Right renal pelvis (tissue), 4 donors: ENCODE results near the gene GRIP1. TPM values are rescaled to one million over a fixed set of nuclear protein-coding genes. Genes with fewer than 3 reads are reported as not detected.
A peak's percentile ranks its signal among the peaks of the same experiment; 100 is the strongest.

ENCODE experiments used
- DNase-seq, 4 donors: peaks; one replicate each; pipeline ENCODE4 v3.0.0-alpha.2; 2013; ENCODE audit warnings: low read depth in 4 of 4, low spot score in 3 of 4, missing footprints in 1 of 4
- polyA plus RNA-seq, 4 donors: library from polyadenylated mRNA; unstranded; fragments of 120-200 nt; gene quantifications; one replicate each; pipeline ENCODE4 v1.2.1, GENCODE V29; 2013; ENCODE audit not compliant: insufficient read length in 4 of 4

Gene GRIP1
- polyA plus RNA-seq = 10 to 100 TPM; 21.5 to 24.0 (median 22.0) TPM

- no peak for DNase-seq
Measured at GRCh38 chr12:66678338-66679275, at the start of gene GRIP1. Gene GRIP1 (minus strand): TSS chr12:66679076. CDS start chr12:66678904, 172 bp downstream.

DNA sequence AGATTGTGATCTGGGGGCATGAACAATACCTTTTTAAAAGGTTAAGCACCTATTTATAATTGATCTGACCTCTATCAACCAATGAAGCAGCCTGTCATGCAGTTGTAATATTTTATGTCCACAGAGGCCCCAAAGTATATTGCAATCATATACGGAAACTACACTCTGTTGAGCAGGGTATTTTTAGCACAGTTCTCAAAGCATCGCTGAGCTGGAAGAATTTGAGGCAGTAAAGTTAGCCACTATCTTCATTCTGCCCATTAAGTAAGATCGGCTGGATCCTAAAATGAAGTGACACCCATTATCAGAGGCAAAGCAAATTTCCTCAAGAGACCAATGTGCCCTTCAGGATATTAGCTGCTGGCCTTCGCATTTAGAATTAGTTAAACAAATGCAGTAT, 47.7 kb upstream of the GRIP1 start:
- DNase-seq = no peak

- no peak for DNase-seq
Measured at GRCh38 chr12:66725031-66725430, 46.2 kb upstream of the GRIP1 start.

DNA sequence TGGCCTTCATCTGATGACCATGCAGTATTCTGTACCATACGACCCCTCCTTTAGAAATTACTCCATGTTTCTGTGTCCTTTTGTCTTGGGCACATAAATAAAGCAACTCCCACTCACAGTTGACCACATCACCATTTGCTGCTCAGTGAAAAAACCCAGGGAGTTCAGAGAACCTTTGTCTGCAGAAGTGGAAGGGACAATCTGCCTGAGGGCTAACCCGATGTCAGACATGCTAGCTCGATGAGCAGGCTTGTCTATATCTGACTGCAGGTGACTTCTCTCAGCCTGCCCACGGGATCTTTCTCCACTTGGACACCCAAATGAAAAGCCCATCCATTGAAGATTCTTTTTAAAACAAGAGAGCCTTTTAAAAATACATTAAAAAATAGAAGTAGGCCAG, 45.7 kb upstream of the GRIP1 start:
- no peak for DNase-seq

DNA sequence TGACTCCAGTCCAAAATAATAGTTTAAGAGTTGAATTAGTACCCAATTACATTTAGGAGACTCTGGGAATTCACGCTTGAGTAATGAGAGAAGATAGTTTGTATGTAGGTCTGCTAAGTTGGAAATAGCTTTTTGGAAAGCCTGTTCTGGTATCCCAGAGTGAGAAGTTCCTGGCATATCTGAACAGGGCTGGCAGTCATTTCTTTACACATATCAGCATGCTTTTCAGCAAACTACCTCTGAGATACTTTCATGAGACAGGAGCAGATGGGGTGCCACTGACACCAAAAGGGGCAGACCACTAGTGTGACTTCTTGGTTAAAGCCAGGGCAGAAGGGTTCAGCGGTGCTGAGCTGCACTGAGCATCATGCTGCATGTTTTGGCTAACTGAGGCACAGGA, 45.1 kb upstream of the GRIP1 start:
- DNase-seq = no peak

DNA sequence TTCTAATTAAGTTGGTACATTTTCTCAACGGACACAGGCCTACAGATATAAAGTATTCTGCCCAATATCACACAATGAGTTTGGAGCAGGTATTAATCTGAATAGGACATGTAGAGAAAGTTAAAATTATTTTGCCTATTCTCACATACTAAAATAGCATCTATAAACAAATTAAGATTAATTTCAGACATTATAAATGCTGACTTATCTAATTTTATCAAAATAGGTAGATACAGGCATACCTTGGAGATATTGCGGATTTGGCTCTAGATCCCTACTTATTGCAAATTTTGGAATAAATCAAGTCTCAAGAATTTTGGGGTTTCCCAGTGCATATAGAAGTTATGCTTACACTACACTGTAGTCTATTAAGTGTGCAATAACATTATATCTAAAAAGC, 41.0 kb upstream of the GRIP1 start:
- DNase-seq = no peak

DNA sequence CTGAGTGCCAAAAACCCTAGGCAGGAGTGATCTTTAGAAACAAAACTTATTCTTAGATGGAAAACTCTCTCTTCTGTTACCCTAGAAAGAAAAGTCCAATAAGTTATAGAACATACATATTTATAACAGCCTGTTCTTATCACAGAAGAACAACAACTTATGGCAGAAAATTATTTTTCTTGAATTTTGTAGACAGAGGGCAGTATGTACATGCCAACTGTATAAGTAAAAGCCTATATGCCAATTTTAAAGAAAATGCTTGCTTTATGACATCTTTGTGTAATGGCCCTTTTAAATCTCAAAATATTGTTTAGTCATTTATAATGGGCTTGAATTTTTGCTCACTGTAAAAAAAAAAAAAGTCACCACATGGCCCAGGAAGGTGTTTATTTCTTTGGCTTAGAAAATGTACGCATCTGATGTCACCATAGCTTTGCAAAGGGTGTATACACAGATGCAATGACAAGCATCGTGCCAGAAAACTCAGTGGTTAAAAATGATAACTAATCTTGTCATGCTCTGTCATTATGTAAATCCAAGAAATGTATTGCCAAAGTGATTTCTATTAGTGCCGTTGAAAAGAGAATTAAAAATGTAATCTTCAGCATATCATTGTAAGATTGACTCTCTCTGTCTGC, 38.3 kb upstream of the GRIP1 start:
- DNase-seq = no peak

DNA sequence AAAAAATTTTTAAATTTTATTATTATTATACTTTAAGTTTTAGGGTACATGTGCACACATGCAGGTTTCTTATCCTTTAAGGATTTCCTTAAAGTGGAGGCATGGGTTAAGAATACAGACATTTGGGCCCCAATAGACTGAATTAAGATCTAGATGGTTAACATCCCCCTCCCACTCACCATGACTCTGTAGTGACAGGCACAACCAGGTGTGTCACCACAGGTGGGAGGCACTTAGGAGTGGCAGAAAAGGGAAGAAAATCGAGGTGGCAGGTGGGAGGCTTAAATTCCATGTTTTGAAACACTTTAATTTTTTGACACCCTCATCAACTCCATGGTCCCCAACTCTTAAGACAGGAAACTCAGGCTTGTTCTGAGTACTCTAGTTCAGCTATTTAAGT, 37.6 kb upstream of the GRIP1 start:
- no peak for DNase-seq

DNA sequence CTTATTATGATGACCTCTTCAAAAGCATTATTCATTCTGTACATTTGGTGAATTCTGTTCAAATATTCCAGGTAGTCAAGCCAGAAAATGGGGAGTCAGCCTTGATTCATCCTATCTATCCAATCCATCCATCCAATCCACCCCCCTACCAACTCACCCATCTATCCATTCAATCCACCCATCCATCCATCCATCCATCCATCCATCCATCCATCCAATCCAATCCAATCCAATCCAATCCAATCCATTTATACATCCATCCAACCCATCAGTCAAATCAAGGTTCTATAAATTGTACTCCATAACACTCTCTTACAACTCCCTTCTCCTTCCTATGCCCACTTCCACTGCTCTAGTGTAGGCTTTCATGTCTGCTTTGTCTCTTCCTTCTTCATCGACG, 35.8 kb upstream of the GRIP1 start:
- DNase-seq = no peak

DNA sequence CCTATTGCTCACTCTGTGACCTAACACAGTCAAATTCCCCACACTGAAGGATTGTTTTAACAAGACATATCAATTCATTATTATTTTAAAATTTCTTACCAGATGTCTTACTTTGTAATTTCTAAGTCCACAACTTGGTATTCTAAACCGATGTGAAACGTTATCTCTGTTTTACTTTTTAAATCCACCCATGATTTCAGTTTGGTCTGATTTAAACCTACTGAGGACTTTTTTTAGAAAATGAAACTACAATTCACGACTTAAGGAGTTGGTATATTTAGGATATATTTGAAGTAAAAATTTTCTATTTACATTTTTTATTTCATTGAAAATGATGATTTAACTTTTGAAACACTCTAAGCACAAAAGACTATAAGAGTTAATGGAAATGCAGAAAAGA, 35.1 kb upstream of the GRIP1 start:
- no peak for DNase-seq

DNA sequence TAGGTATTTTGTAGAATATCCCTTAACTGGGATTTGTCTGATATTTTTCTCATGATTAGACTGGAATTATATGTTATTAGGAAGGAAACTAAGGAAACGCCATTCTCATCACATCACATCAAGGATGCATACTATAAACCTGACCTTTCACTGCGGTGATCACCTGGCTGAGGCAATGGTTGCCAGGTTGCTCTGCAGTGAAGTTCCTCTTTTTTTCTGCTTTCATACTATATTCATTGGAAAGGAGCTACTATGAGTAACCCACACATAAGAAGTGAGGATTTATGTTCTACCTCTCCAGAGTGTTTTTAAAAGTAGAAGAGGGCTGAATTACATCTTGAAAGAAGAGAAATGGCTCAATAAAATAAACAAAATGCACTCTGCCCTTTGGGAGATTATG, 31.0 kb upstream of the GRIP1 start:
- no peak for DNase-seq

DNA sequence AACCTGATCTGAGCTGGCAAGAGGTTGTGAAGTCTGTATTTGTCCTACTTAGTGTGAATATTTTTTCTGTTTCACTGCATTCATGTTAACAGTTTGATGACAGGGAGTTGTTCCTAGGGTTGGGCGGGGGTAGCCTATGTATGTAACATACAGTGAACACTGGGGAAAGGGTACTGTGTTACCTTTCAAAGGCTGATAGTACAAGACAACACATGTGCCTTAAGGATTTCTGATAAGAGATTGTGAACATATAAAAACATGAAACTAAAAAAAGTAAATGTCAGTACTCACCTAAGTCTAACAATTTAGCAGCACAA, 30.5 kb upstream of the GRIP1 start:
- no peak for DNase-seq

DNA sequence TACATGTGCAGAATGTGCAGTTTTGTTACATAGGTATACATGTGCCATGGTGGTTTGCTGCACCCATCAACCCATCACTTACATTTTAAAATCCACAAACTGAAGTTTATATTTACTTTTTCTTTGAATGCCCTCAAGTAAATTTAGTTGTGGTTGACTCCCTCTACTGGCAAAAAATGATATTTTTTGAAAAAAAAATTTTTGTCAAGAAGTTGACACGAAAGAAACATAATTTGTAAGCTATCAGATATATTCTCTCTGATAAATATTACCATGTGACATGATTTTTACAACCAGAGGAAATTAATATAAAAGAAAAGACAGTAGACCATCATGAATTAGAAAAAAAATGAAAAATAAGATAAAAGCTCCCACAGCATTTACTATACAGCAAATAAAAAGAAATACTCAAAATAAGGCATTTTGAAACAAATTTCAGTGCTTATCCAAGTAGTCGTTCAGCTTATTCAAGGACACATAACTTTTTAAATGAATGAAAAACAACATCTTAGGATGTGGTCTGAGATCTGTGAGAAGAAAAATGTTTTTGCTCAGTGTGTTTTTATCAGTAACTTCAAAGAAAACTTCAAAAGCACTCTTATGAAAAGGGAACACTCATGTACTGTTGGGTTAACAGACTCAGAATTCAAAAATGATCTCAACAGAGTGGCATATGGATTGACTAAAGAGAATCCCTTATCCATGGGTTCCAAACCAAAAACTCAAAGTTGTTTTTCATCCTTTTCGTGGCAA, 30.0 kb upstream of the GRIP1 start:
- no peak for DNase-seq

DNA sequence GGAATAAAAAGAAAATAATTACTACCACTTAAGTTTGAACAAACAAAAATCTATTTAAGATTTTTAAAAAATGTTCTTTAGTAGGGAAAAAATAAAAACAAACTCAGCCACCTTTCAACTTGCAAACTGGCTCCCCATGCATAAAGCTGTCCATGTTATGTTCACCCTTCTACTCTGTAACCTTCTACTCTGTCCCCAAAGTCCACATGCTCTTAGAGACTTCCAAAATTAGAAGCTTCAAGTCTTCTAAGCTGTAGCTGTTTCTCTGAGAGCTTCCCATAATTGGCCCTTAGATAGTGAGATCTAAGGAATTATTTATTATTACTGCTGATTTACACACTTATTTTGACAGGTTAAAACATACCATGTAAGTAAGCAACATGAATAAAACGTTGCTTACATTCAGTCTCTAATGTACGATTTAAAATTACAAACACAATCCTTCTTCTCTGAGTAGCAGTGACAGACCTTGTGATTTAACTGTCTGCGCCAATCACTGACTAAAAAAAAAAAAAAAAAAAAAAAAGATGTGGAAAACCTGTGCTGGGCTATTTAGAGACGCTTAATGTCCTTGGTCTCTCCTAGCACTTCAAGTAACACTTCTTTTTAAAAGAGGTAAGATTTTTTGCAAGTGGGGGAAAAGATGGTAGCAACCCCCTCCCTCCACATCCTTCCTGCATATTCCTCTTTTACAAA, 28.3 kb upstream of the GRIP1 start:
- DNase-seq = no peak

GRCh38 chr12:66699738-66700482, 21.0 kb upstream of the GRIP1 start:
- DNase-seq = no peak

- DNase-seq = no peak
Measured at GRCh38 chr12:66698558-66698957, 19.7 kb upstream of the GRIP1 start.

DNA sequence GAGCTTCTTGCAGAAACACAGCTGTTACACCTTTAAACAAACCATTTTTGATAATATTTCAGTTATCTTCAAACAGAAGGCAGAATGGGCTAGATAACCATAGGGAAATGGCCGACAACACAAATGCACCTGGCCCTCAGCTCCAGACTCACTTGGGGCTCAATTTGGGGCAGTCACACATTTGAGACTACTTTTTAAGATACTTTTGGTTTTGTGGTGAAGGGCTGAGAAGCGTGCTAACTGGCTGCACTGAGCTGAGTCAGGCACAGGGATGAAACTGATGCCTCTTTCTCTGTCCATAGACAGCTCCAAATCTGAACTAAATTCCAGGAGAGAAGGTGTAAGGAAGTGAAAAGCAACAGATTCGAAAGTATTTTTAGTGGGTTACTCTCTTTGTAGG, 18.5 kb upstream of the GRIP1 start:
- DNase-seq = no peak

GRCh38 chr12:66694666-66695613, 16.1 kb upstream of the GRIP1 start:
- no peak for DNase-seq

- DNase-seq = peak; percentile 44 to 60 (median 50)
Measured at GRCh38 chr12:66693901-66694513, 15.1 kb upstream of the GRIP1 start.
